PC-3 (cell line): ENCODE results near the gene DNAJC22.

Experiments
- EZH2 ChIP-seq: fragments of 300-600 bp; sonication (generic); IDR thresholded peaks from one replicate; pipeline ENCODE4 v1.6.1; 2017; ENCODE audit warnings: antibody characterized with exemption, mild to moderate bottlenecking, low read length; ENCODE audit not compliant: unreplicated experiment
- TF ChIP-seq, protein P1 (sequence below): fragments of 300-600 bp; sonication (generic); conservative IDR thresholded peaks from 2 replicates; pipeline ENCODE4 v1.5.1; 2017; ENCODE audit warnings: antibody characterized with exemption, low read depth, mild to moderate bottlenecking, low read length

DNA sequence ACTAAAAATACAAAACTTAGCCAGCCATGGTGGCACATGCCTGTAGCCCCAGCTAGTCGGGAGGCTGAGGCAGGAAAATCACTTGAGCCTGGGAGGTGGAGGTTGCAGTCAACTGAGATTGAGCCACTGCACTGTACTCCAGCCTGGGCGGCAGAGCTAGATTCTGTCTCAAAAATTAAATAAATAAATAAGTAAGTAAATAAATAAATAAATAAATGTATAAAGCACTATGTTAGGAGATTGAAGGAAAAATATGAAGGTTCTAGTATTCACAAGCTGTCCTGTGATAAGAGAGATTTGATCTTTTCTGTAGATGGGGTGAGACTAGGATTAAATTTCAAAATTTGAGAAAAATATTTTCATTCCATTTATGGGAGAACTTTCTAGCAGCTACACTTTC lies 5.7 kb downstream of the DNAJC22 start:
- no peak for TF ChIP-seq EZH2
- TF ChIP-seq, protein P1, sequence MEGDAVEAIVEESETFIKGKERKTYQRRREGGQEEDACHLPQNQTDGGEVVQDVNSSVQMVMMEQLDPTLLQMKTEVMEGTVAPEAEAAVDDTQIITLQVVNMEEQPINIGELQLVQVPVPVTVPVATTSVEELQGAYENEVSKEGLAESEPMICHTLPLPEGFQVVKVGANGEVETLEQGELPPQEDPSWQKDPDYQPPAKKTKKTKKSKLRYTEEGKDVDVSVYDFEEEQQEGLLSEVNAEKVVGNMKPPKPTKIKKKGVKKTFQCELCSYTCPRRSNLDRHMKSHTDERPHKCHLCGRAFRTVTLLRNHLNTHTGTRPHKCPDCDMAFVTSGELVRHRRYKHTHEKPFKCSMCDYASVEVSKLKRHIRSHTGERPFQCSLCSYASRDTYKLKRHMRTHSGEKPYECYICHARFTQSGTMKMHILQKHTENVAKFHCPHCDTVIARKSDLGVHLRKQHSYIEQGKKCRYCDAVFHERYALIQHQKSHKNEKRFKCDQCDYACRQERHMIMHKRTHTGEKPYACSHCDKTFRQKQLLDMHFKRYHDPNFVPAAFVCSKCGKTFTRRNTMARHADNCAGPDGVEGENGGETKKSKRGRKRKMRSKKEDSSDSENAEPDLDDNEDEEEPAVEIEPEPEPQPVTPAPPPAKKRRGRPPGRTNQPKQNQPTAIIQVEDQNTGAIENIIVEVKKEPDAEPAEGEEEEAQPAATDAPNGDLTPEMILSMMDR = no peak
